Activated CD4-positive, alpha-beta T cell treated with anti-CD3 and anti-CD28 coated beads, Interleukin-2, amount 50 U/mL, for 16 hours (primary cell): ENCODE results near the gene CST9.
A peak's percentile ranks its signal among the peaks of the same experiment; 100 is the strongest.
"Not testable (repeated sequence)": the region's sequence is repeated elsewhere in the genome, so short reads cannot be mapped to it uniquely, and the experiment has no call there.

Source experiments
- DNase-seq: peaks from one replicate; pipeline ENCODE4 v3.0.0-alpha.2; 2020

The CST9 gene

GRCh38 chr20:23622401-23622800 lies 16.7 kb upstream of the CST9 start:
- DNase-seq = not testable (repeated sequence)

DNA sequence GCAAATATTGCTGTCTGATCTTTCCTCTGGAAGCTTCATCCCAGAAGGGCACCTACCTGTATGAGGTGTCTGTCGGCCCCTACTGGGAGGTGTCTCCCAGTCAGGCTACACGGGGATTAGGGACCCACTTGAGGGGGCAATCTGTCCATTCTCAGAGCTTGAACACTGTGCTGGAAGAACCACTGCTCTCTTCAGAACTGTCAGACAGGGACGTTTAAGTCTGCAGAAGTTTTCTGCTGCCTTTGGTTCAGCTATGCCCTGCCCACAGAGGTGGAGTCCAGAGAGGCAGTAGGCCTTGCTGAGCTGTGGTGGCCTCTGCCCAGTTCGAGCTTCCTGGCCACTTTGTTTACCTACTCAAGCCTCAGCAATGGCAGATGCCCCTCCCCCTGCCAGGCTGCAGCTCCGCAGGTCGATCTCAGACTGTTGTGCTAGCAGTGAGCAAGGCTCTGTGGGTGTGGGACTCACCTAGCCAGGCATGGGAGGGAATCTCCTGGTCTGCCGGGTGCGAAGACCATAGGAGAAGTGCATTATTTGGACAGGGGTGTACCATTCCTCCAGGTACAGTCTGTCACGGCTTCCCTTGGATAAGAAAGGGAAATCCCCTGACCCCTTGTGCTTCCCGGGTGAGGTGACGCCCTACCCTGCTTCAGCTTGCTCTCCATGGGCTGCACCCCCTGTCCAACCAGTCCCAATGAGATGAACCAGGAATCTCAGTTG lies 15.1 kb upstream of the CST9 start:
- not testable (repeated sequence) for DNase-seq

DNA sequence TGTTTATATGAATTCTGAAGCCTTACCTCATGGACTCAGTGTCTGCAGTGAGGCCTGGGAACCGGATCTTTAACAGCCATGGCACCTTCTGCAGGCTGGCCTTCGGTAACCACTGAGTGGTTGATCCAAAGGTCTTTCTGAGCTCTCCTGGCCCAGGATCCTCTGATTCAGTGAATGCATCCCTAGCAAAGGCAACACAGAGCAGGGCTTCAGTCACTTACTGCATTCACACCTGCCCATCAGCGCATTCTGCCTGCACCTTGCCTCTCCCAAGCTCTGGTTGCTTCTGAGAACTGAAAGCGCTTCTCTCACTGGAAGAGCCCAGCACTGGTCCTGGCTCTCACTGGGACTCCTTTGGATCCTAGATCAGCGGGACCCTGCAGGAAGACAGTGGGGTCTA lies 8.4 kb upstream of the CST9 start:
- DNase-seq = no peak

GRCh38 chr20:23613676-23614075 lies 8.0 kb upstream of the CST9 start:
- DNase-seq = no peak

- DNase-seq = no peak
Measured at GRCh38 chr20:23612396-23612795, 6.7 kb upstream of the CST9 start.

DNA sequence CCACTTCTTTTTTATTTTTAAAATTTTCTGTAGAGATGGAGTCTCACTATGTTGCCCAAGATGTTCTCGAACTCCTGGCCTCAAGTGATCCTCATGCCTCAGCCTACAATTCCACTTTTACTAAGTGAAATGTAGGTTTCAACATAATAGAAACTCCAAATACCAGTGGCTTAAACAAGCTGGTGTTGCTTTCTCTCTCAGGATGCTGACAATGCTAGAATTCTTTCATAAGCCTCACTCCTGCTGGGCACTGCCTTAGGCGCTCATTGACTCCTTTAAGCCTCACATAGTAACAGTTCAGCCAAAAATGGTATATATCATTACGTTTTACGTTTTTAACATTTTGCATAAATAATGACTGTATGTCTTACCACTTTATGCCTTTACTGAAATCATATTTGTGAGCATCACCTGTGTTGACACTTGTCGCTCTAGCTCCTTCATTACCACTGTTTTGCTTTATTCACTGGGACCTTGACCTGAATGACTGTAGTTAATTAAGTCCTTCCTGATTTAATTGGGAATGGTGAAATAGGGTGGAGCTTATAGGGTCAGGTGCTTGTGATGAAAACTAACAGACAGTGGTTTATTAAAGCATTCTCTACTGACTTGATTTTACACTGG lies 3.9 kb upstream of the CST9 start:
- no peak for DNase-seq

DNA sequence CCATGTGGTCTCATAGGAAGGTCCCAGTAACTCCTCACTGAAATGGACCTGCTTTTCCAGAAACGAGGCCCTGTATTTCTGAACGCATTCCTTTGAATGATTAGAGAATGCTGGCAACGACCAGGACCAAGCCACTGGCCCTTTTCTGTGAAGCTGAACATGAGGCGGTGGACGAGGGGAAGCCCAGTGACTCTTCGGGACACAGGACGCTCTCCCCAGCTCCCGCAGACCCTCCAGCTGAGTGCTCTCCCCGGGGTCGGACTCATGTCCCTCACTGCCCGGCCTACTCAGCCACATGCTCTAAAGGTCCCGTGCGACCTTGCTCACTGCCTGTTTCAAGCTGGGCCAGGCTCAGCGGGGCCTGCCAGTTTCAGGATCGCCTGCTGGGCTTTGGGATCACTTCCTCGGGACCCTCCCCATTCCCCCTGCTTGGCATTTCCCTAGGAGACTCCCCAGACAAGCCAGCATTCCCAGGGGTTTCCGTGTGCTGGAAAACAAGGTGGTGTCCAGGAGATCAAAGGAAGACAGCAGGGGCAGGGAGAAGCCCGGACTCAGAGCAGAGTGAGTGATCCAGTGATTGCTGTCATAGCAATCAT lies 2.6 kb upstream of the CST9 start:
- DNase-seq = no peak

DNA sequence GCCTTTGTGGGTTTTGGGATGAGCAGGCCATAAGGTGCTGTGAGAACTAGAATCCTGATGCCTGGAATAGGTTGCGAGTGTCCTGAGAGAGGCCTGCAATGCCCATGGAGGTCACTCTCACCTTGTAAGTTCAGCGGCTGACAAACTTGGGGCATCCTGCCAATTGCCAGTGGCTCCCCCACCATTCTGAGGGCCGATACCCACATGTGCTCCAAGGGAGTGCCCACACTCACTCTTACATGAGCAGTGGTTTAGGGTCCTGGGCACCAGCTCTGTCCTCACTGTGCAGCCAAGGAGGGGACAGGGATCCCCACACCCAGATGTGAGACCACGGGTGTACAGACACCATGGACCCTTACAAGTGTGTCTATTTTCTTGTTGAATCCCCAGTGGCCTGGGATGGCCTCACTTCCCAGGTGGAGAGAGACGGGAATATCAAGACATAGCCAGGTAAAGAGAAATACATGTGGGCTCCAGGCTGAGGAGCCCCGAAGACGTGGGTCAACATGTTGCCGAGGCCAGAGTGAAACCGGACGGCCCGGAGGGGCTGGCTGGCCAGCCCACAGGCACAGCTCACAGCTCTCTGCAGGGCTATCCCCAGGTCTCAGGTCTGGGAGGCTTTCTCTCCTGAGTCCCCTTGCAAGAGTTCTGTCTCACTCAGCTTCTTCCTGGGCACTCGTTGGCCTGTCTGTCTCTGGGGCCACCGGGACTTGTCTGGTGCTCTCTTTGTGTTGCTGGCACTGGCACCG lies 2.0 kb upstream of the CST9 start:
- no peak for DNase-seq

DNA sequence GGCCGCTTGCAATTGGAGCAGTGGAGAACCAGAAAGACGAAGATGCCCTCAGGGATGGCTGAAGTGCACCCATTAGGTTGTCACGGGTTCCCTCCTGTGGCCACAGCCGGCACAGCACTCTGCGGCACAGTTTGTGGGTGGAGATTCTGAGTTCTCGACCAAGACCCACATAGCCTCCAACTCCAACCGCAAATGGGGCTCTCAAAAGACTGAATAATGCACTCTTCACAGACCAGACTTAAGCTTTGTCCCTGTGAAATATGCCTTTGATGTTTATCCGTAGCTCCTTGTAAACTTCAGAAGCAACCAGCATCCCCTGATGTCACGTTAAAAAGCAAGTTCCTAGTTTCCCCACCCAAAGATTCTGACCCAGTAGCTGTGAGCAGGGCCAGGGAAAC lies 934 bp upstream of the CST9 start:
- peak; percentile 66 for DNase-seq

- no peak for DNase-seq
Measured at GRCh38 chr20:23604306-23604705, 1.4 kb downstream of the CST9 start.

DNA sequence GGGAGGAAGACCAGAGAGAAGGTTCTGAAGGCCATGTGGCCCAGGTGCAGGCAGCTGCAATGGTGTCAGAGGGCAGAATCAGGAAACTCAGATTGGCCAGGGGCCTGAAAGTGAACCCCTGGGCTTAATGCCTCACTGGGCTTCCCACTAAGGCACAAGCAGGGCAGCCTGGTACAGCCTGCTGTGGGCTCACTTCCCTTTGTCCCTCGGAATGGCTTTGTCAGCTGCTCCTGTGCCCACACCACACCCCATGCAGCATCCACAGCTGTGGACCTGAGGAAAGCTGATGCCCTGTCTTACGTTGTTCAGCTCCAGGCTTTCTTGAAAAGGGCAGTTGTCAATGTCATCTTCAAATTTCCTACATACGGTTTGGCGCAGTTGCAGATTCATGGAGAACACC lies 2.4 kb downstream of the CST9 start:
- DNase-seq = no peak

DNA sequence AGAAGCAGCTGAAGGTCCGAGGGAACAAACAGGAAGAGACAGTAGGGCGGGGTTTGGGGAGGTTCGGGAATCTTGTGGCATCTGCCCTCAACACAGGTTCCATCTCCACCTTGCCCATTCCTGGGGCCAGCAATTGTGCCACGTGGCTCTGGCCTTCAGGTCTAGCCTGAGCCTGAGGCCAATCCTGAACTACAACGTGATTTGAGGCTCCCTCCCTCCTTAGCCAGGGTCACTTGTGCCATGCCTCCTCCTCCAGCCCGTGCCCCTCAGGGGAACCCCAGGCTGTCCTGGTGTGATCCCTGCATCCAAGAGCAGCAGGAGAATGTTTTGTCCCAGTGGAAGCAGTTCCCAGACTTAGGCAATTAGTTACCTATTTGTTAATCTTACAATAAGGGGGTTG lies 3.0 kb downstream of the CST9 start:
- DNase-seq = no peak

DNA sequence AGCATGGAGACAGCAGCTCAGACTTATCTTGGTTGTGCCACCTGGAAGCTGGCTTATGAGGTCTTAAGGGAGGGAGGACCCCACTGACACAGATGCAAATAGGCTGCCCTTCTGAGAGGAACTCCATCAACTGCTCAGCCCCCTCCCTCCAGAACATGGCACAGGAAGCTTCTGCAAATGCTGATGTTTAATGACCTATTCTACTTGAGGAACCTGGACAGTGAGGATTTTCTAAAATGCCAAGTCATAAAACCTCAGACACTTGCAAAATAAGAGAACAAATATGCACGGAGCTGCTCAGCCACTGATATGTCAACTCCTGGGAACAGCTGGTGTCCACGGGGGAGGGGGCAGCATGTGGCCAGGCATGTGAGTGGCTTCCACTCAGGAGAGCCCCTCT lies 3.5 kb downstream of the CST9 start:
- DNase-seq = no peak

DNA sequence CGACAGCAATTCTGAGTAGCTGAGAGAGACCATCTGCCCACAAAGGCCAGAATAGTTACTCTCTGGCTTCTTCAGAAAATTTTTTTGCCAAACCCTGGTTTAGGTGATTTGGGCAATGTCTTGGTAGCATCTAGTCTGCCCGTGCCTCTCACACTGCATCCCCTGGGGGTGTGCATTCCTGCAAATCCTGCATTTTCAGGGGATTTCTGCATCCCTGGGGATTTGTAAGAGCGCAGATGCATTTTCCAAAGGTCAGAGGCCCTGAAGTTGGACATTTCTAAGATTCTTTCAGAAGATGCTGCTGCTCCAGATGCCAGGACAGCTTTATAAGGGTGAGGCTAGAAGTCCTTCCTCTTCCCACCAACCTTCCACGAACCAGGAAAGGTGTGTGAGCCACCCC lies 4.0 kb downstream of the CST9 start:
- DNase-seq = no peak

DNA sequence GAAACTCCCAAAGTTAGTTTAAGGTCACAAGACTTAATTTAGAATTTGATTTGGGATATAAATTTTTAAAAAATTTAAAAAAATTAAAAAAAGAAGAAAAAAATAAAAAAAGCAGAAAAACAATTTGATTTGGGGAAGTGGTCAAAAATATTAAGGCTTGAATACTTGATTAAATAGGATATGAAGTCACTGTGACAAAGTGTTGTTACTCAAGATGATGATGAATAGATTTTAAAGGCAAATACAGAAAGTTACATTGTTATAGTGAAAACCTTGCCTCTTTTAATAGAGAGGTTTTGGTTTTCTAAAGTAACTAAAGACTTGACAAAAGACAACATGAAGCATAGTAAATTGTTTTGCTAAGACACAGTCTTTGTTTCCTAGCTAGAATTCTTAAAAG lies 7.2 kb downstream of the CST9 start:
- no peak for DNase-seq

GRCh38 chr20:23596579-23597250 lies 9.0 kb downstream of the CST9 start:
- no peak for DNase-seq

- DNase-seq = no peak
Measured at GRCh38 chr20:23595941-23596340, 9.8 kb downstream of the CST9 start.

GRCh38 chr20:23588434-23589403 lies 17.0 kb downstream of the CST9 start:
- no peak for DNase-seq

DNA sequence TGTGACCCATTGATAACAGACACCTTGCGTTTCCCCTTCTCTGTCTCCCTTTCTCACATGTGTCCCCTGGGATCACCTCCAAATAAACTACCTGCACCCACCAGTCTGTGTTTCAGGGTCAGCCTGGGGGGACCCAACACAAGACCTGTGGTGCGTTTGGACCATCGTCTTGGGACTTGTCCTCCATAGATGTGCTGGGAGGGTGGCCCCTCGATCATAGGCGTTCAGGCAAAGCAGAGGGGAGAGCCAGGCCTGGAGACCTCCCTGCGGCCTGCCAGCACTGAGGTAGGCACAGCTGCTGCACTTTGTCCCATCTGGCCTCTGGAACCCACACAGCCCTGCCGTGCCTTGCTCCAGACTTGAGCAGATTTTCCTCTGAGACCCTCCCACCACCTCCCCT lies 18.1 kb downstream of the CST9 start:
- DNase-seq = no peak

- DNase-seq = no peak
Measured at GRCh38 chr20:23586735-23587525, 18.8 kb downstream of the CST9 start.
